ENCODE data around the gene GPC1. TPM values are rescaled to one million over a fixed set of nuclear protein-coding genes. Genes with fewer than 3 reads are reported as not detected.

GPC1 gene
- total and polyA plus RNA-seq, 2 of the 13 experiments (the other 11 are each of a cell fraction or from before 2014, with no cell fraction given) = 4.0 to 5.5 TPM

DNA sequence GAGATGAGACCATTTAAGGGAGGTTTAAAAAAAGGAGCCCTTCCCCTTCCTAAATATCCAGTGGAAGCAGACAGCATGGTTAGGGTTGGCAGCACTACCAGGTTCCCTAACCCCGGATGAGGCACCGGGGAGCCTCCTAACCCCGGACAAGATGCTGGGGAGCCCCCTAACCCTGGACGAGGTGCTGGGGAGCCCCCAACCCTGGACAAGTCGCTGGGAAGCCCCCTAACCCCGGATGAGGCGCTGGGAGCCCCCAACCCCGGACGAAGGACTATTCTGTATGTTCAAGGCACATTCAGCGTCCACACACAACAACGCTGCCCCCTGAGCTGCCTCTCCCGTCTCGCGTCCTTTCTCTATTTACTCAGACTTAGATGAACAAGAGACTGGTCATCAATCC is 70.4 kb downstream of the GPC1 start:
- H3K4me2 ChIP-seq (ENCODE audit: low read depth, low read length) = no peak overlapping the region
- FAIRE-seq (no peak), ATAC-seq (no peak), DNase-seq (ENCODE audit: low spot score) (no peak)
- no peaks in the 10 kb centered on the region for H3K9me3 ChIP-seq (ENCODE audit: low read length)
- H3K4me3 ChIP-seq (replicated peaks in 1 of 3; ENCODE audit: insufficient read depth in 1 of 3, low read depth in 2 of 3, low read length in 3 of 3) = no peak overlapping the region
- H3K4me1 ChIP-seq (ENCODE audit: insufficient read depth, low read length) = no peaks in the 10 kb centered on the region
- in situ Hi-C loops (cut with HindIII; ENCODE audit: extremely low pct_ligation_motif_present, low pct_unique_long_range_greater_than_20kb) (no loop called here), intact Hi-C loops (cut with micrococcal nuclease; ENCODE audit: unreplicated experiment) (no loop called here)
- H3K27me3 ChIP-seq (ENCODE audit: control insufficient read depth in 1 of 2, insufficient read depth in 2 of 2, low read length in 2 of 2) = no peaks in the 10 kb centered on the region
- no TSS peak for BruUV-seq (replicated peaks)
- peaks cover 4 to 5% of the 10 kb centered on the region in 2 experiments; a peak in 3 of 5 replicates for H3K36me3 ChIP-seq (replicated peaks in 1 of 2; ENCODE audit: control insufficient read depth in 1 of 2, insufficient read depth in 2 of 2, low read length in 2 of 2)
- H3K79me2 ChIP-seq (ENCODE audit: insufficient read depth, low read length) = no peaks in the 10 kb centered on the region
- no peak overlapping the region for H3K9ac ChIP-seq (ENCODE audit: insufficient read depth, low read depth, low read length)
- no peaks in the 10 kb centered on the region for H4K20me1 ChIP-seq (ENCODE audit: insufficient read depth, low read length)
- CTCF ChIA-PET (ENCODE audit: low intra/inter-chr PET ratio, low total read pairs) = no interaction called here
- no peak overlapping the region for H3K27ac ChIP-seq (ENCODE audit: extremely low read length, insufficient read depth, low read length)
- POLR2A ChIA-PET = no interaction called here
- WGBS (ENCODE audit: low lambda C conversion rate) = 95% methylated on average over 9 of the region's 14 CpGs
- no peak overlapping the region for H2AFZ ChIP-seq (ENCODE audit: low read length)
- no peak for TF ChIP-seq ZSCAN21 (CRISPR knock-in tag; IDR thresholded peaks at IDR 0.05; ENCODE audit: borderline replicate concordance)
- no peak for TF ChIP-seq ZNF839 (CRISPR knock-in tag; IDR thresholded peaks at IDR 0.05; ENCODE audit: borderline replicate concordance)
- no peak for TF ChIP-seq ZNF496 (CRISPR knock-in tag; IDR thresholded peaks at IDR 0.05; ENCODE audit: insufficient replicate concordance)
- TF ChIP-seq, protein P1, sequence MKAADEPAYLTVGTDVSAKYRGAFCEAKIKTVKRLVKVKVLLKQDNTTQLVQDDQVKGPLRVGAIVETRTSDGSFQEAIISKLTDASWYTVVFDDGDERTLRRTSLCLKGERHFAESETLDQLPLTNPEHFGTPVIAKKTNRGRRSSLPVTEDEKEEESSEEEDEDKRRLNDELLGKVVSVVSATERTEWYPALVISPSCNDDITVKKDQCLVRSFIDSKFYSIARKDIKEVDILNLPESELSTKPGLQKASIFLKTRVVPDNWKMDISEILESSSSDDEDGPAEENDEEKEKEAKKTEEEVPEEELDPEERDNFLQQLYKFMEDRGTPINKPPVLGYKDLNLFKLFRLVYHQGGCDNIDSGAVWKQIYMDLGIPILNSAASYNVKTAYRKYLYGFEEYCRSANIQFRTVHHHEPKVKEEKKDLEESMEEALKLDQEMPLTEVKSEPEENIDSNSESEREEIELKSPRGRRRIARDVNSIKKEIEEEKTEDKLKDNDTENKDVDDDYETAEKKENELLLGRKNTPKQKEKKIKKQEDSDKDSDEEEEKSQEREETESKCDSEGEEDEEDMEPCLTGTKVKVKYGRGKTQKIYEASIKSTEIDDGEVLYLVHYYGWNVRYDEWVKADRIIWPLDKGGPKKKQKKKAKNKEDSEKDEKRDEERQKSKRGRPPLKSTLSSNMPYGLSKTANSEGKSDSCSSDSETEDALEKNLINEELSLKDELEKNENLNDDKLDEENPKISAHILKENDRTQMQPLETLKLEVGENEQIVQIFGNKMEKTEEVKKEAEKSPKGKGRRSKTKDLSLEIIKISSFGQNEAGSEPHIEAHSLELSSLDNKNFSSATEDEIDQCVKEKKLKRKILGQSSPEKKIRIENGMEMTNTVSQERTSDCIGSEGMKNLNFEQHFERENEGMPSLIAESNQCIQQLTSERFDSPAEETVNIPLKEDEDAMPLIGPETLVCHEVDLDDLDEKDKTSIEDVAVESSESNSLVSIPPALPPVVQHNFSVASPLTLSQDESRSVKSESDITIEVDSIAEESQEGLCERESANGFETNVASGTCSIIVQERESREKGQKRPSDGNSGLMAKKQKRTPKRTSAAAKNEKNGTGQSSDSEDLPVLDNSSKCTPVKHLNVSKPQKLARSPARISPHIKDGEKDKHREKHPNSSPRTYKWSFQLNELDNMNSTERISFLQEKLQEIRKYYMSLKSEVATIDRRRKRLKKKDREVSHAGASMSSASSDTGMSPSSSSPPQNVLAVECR (CRISPR knock-in tag; IDR thresholded peaks at IDR 0.05; ENCODE audit: borderline replicate concordance) = no peak
- TF ChIP-seq SMC3 (IDR thresholded peaks at IDR 0.05; ENCODE audit: low read length) = no peak
- TF ChIP-seq ZNF557 (CRISPR knock-in tag; IDR thresholded peaks at IDR 0.05) = no peak
- no peak for TF ChIP-seq MBD4 (IDR thresholded peaks at IDR 0.05; ENCODE audit: borderline replicate concordance, low read length)
- no peak for TF ChIP-seq PBX2 (CRISPR knock-in tag; IDR thresholded peaks at IDR 0.05)
- no peak for TF ChIP-seq ZNF616 (CRISPR knock-in tag; IDR thresholded peaks at IDR 0.05; ENCODE audit: low read depth)
- no peak for TF ChIP-seq KLF15 (CRISPR knock-in tag; IDR thresholded peaks at IDR 0.05; ENCODE audit: borderline replicate concordance)
- no peak for TF ChIP-seq KDM5A (IDR thresholded peaks at IDR 0.05; ENCODE audit: borderline replicate concordance, low read length)
- no peak for TF ChIP-seq AGO1 (IDR thresholded peaks at IDR 0.05; ENCODE audit: low read depth, low read length, poor library complexity, severe bottlenecking)
- TF ChIP-seq JUN (CRISPR knock-in tag; IDR thresholded peaks at IDR 0.05) = no peak
- no peak for TF ChIP-seq TBL1XR1 (IDR thresholded peaks at IDR 0.05; ENCODE audit: borderline replicate concordance, low read length, partially characterized antibody)
- TF ChIP-seq, protein P2, sequence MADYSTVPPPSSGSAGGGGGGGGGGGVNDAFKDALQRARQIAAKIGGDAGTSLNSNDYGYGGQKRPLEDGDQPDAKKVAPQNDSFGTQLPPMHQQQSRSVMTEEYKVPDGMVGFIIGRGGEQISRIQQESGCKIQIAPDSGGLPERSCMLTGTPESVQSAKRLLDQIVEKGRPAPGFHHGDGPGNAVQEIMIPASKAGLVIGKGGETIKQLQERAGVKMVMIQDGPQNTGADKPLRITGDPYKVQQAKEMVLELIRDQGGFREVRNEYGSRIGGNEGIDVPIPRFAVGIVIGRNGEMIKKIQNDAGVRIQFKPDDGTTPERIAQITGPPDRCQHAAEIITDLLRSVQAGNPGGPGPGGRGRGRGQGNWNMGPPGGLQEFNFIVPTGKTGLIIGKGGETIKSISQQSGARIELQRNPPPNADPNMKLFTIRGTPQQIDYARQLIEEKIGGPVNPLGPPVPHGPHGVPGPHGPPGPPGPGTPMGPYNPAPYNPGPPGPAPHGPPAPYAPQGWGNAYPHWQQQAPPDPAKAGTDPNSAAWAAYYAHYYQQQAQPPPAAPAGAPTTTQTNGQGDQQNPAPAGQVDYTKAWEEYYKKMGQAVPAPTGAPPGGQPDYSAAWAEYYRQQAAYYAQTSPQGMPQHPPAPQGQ (CRISPR knock-in tag; IDR thresholded peaks at IDR 0.05; ENCODE audit: borderline replicate concordance) = no peak
- TF ChIP-seq ZFX (CRISPR knock-in tag; IDR thresholded peaks at IDR 0.05; ENCODE audit: low read depth) = no peak
